Amniotic stem cell (primary cell): Measurements from ENCODE around the gene SPATS1.
A peak's percentile ranks its signal among the peaks of the same experiment; 100 is the strongest.
"Not testable (repeated sequence)": the region's sequence is repeated elsewhere in the genome, so short reads cannot be mapped to it uniquely, and the experiment has no call there.

Experiments used
- DNase-seq: peaks from one replicate; lab custom pipeline; 2025; lab: John Stamatoyannopoulos, UW

SPATS1 gene

DNA sequence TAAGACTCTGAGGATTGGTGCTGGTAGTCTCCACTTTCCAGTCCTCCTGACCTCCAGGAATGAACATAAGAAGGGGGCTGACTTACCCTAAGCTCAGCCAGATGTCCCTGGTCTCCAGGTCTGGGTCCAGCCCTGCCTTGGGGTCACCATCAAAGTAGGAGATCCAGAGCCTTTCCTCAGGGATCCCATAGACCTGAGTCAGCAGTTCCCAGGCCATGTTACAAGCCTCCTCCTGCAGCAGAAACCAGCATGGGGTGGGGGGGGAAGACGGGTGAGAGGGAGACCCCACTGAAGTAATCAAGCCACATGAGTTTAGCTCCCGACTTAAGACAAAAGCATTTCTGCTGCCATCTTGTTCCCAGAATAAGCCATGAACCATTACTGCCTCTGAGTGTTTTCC, 31.1 kb upstream of the SPATS1 start:
- no peak for DNase-seq

DNA sequence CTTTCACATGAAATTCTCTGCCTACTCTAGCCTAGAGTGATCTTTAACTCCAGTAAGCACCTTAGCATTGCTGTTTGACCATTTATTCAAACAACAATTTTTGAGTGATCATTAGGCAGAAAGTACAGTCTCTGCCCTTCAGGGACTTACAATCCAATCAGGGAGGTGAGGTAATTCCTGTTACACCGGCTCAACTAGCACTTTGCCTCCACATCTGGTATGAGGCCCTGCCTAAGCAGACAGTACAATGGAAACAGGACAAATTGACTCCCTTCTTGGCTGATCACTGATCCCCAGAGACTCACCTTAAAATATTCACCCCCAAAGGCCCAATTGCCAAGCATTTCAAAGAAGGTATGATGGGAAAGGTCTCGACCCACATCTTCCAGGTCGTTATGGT, 30.7 kb upstream of the SPATS1 start:
- no peak for DNase-seq

DNA sequence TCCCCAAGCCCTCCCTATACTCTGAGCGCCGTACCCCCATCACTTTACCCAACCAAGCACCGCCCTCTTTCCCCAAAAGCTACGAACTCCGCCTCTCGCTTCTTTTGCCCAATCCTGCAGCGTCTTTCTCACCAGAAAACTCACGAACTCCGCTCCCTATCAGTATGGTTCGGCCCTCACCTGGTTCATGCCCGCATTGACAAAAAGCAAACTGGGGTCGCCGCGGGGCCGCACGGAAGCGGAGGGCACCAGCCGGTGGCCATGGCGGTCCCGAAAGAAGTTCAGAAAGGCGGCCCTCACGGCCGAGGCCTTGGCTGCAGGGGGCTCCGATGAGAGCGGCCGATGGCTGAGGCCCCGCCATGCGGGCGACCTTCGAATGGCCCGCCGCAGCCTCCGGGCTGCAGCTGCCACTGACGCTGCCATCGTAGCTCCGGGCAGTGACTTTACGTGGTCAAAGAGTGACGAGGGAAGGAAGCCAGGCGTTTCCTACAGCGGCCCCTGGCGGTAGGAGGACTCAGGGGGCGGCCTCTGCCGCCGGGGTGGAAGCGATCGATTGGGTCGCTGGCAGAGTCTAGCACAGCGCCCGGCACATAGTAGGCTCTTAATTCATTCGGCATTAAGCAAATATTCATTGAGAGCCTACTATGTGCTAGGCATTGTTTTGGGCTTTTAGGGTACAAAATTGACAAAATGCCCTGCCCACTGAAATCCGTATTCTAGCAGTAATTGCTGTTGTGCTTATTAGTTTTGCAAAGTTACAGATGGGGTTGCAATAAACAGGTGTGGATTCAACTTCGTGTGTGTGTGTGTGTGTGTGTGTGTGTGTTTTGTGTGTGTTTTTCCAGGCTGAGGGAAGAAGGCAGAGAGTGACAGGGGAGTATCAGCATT, 29.3 kb upstream of the SPATS1 start, which contains the start of gene AARS2:
TSS of gene AARS2 (minus strand) at position 447 of the 888 bp plus-strand sequence. CDS start at position 423, 24 bp downstream.
- DNase-seq, result peak; percentile 60

DNA sequence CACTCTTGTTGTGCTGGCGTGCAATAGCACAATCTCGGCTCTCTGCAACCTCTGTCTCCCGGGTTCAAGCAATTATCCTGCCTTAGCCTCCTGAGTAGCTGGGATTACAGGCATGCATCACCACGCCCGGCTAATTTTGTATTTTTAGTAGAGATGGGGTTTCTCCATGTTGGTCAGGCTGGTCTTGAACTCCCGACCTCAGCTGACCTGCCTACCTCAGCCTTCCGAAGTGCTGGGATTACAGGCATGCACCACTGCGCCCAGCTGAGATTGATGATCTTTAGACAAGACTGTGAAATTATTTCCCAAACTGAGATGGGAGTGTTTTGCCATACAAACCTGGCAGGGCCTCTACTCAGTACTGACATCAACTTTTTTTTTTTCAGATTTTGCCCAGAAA, 27.8 kb upstream of the SPATS1 start:
- DNase-seq, result not testable (repeated sequence)

DNA sequence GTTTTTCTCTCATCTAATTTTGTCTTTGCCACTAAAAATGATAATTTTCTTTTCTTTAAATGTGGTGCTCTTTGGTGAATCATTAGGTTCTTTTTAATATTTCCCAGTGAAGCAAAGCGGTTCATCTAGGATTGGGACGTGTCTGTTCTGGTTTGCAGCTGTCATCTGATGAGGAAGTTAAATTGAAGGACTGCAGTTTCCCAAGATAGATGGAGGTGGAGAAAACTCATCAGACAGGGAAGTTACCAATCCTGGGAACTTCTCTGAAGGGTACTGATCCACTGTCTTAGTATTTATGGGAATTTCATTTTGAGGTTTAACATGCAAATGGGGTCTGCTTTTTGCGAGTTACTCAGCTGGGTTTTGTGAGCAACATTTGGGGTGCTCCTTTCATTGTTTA, 26.9 kb upstream of the SPATS1 start:
- no peak for DNase-seq

DNA sequence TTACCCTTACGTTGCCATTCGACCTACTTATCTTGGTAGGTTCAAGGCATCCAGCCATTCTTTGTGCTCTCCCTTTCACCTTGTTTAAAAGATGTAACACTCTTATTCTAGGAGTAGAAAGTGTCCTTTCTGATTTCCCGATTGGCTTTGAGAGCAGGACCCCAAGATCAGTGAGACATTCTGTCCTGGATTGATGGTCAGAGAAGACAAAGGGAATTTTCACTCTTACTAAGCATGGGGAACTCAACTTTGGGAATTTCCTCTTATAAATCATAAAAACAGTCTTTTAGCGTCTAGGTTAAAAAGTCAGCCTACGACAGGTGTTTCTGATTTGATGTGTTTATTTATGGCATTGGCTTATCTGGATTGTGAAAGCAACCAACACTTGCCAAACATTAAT, 26.5 kb upstream of the SPATS1 start:
- DNase-seq, result no peak

DNA sequence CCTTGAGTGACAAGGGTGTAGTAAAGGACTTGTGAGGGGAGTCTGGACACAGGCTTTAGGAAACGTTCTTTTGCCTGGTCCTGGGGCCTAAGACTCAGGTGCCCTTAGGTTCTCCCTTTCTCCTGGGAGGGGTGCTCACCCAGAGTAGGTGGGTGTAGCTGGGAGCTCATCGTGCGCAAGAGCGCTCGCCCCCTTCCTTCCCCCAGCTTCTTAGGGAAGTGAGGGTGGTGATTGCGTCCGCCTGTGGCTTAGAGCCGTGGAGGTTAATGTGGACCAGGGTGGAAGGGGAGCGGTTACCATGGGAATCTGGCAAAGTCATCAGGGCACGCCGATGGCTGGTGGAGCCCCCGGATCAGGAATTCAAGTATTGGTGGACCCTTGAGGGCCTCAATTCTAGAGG, 26.0 kb upstream of the SPATS1 start:
- DNase-seq, result no peak

DNA sequence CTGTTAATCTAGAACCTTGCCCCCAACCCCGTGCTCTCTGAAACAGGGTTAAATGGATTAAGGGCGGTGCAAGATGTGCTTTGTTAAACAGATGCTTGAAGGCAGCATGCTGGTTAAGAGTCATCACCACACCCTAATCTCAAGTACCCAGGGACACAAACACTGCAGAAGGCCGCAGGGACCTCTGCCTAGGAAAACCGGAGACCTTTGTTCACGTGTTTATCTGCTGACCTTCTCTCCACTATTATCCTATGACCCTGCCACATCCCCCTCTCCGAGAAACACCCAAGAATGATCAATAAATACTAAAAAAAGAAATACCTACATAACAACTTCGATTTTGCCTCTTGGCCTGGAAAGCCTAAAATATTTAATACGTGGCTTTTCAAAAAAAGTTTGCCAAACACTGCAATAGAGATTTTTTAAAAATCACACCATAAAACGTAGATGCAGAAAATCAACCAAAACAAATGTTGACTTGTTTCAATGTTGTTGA, 25.3 kb upstream of the SPATS1 start:
- DNase-seq, result not testable (repeated sequence)

DNA sequence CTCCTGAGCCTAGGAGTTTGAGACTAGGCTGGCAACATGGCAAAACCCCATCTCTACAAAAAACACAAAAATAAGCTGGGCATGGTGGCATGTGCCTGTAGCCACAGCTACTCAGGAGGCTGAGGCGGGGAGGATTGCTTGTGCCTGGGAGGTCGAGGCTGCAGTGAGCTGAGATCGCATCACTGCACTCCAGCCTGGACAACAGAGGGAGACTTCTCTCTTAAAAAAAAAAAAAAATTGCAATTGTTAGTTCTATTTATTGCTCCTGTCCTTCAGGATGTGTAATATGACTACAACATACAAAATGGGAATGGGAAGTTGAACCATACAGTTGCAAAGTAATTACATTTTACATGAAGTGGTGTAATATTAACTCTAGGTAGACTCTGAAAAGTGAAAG, 21.2 kb upstream of the SPATS1 start:
- no peak for DNase-seq

DNA sequence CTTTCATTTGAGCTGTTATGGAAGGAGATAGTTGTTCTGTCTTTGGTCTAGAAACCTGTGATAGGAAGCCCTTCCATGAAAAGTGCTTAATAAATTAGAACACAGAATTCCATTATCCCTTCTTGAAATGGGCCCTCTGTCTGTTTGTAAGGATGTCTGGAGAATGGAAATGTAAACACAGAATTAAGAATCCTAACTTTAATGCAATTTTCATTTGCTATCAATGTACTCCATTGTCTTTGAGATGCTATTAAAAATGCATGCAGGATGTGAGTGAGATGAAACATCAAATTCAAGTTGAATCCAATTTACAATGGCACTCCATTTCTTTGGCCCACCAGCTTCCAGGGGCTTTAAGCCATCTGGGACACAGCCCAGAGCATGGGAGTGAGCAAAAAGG, 15.4 kb upstream of the SPATS1 start:
- no peak for DNase-seq

DNA sequence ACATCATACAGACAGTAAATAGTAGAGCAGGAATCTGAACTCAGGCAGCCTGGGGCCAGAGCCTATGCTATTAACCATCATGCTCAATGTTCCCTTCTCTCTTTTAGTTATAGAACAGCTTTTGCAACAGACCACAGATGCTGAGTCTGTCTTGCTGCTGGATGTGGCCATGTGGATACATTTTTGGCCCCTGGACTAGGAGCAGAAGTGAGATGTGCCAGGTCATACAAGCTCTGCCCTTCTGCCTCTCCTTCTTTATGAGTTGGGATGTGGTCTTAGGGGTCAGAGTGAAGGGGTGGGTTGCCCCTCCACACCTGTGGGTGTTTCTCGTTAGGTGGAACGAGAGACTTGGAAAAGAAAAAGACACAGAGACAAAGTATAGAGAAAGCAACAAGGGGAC, 14.7 kb upstream of the SPATS1 start:
- DNase-seq, result no peak

DNA sequence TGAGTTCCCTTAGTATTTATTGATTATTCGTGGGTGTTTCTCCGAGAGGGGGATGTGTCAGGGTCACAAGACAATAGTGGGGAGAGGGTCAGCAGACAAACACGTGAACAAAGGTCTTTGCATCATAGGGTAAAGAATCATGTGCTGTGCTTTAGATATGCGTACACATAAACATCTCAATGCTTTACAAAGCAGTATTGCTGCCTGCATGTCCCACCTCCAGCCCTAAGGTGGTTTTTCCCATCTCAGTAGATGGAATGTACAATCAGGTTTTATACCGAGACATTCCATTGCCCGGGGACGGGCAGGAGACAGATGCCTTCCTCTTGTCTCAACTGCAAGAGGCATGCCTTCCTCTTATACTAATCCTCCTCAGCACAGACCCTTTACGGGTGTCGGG, 14.2 kb upstream of the SPATS1 start:
- DNase-seq, result not testable (repeated sequence)

DNA sequence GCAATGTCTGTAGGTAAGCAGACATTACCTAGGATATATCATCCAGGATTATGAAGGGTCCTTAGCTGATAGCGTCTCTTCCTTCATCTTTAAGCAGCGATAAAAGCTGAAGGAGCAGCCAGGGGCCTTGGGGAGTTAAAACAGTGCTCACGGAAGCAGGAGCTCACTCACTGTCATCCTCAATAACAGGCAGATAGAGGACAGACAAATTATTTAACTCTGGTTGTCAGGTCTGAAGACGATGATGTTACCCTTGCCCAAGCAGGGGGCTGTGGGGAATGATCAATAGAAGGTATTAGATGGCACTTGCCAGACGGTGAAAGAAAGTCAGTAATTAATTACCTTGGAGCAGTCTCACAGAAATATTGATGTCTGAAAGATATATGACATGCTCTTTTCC, 12.6 kb upstream of the SPATS1 start:
- no peak for DNase-seq

DNA sequence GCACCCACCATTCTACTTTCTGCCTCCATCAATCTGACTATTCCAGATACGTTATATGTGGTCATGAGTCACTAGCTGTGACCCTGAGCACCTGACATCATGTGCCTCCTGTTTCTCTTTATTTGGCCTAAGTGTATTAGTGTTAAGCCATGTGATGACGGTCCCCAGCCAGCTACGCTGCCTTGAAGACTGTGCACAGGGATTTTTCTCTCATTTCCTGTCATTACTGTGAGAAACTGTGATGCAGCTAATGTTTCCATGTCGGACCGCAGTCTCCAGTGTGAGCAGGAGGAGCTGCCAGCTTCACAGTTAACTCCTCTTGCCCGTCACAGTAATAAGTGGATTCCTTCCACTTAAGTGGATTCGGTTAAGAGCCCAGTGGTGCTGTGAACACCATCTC, 9.9 kb upstream of the SPATS1 start:
- DNase-seq, result no peak

DNA sequence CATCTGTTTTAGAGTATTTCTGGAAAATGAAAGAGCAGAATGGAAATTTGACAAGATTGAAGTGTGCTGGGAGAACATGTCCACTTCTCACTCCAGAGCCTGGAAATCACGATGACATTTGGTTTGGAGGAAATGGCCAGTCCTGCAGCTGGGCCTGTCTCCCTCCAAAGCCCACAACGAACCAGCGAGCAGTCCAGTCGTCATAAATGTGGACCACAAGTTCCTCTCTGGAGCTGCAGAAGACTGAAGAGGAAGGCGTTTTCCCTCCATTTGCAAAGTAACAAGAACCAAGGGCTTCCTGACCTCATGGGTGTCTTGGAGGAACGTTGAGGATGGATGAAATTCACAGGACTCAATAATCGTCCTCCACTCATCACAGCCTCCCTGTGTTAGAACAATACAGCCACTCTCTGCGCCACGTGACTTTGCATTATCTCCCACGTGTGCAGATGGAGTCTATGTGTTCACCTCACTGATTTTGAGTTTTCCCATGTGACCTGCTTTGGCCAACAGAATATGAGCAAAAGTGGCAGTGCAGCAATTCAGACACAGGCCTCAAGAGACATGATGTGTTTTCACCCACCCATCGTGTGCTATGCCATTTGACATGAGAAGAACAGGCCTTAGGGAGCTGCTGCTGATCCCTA, 9.1 kb upstream of the SPATS1 start:
- no peak for DNase-seq

DNA sequence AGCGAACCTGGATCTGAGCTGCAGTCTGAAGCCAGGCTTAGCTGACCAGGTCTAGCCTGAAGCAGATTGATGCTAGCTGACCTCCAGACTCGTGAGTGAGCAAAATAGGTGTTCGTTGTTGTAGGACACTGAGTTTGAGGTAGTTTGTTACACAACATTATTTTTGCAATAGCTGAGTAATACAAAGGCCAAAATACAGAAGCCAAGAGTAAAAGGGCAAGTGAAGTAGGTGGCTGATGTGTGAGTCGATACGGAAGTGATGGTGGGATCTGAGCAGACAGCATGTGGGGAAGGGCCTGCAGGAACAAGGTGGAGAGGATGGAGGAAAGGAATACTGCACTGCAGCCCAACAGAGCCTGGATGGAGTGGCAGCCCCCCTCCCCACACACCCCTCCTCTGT, 8.5 kb upstream of the SPATS1 start:
- DNase-seq, result no peak

DNA sequence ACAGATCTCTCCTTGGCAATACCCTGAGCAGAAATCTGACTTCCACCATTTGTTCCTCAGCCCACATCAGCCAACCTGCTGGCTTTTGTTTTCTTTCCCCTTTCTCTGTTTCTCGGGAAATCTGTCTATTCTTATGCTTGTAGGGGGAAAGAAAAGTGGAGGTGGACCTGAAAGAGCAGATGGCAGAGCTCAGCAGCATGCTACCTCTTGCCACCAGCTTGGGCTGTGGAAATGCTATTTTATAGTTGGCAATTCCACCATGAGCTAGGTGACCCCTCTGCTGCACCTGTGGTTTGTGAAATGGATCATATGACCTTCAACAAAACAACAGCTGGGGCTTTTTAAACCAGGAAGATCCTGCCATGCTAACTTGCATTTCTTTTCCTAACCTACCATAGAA, 6.8 kb upstream of the SPATS1 start:
- DNase-seq, result no peak

DNA sequence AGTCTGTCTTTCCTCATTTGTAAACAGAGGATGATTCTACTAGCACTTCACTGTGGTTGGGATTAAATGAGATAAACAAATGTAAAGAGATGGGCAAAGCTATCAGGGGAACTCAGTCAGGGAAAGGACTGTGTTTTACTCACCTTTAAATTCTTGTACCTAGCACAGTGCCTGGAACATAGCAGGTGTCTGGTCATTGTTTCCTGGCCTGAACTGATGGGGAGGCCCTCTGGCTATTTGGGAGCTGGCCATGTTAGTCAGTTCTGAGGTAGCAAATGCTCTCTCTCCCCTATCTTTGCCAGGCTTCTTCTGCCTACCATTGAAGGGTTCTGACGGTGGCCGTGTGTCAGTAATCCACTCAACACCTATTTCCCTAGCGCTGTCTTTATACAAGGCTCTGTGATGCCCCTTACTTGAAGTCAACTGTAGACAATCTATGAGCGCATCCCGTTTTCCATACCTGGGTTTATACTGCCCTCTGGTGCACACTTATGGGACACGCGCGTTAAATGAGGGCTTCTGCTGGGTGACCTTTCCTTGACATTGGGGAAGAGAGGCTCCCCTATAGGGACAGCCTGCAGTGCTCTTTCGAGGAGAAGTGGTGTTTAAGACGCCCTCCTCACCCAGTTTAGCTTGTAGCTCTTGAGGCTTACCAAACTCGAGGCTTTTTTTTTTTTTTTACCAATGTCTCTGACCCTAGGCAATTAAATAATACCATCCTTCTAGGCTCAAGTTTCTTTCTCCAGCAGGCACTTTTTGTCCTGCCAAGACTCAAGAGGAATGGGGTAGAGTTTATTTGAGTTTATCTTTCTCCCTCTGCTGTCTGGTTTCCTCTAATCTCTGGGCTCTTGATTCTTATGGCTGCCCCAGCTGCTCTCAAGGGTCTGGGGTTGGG, 4.0 kb upstream of the SPATS1 start:
- DNase-seq, result no peak

DNA sequence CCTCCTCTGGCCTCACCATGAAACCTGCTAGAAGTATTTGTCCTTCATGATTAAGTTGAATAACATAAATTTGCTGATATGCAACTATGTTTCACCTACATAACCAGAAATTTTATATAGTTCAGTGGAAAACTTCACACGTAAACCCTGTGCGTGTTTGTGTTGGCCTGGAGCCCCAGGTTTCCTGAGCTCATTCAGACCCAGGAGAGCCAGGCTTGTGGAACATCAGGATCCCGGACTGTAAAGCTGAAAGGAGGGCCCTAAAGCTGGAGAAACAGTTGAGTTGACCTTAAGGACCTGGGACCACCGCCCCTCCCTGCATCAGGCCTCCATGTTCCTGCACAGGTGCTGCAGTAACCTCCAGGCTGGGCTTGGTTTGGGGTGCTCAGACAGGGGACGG, 3.1 kb upstream of the SPATS1 start:
- no peak for DNase-seq

DNA sequence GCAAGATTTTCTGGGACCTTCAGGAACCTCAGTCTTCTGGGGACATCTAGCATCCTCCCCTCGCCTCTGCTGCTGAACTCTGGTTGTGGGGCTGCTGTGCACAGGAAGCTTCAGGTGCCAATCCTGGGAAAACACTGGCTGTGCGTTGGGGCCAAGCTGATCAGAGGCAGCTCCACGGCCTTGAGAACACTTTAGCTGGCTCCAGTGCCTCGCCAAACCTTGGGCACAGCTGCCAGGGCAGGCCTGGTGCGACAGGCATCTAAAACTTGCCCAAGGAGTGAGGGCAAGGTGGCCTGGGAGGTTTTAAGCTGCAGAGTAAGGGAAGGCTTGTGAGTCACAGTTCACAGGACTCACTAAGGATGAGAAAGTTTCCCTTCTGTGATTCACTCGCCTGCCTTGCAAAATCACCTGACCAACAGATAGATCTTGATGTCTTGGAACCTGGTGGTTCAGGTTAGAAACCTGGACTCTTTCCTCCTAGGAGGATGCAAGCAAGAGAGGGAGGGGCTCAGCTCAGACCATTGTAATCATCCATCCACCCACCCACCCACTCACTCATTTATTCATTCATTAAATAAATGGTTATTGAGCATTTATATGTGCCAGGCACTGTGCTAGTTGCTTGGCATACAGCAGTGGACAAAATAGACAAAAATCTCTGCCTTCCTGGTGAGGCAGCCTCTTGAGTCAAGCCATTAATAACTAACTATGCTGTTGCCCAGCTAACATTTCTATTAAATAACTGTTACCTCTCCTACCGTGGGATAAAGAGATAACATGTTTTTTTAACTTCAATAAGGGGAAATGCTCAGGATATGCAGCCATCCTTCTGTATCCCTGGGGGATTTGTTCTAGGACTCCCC, 2.5 kb upstream of the SPATS1 start:
- no peak for DNase-seq
